Right lobe of liver (tissue), 4 donors: ENCODE data around the gene MAGEB4.

ENCODE experiments used
- POLR2A ChIP-seq: fragments of 450-650 bp; IDR thresholded peaks from one replicate; pipeline ENCODE4 v1.6.1; 2017; ENCODE audit warnings: antibody characterized with exemption, mild to moderate bottlenecking
- TF ChIP-seq, protein P1 (sequence below), 4 donors: fragments of 200-600 bp in 3 of 4; fragments of 450-650 bp in 1 of 4; IDR thresholded peaks; one replicate each; pipeline versions ENCODE4 v1.5.1 to v1.8.0; 2016 to 2022; ENCODE audit warnings: antibody characterized with exemption in 4 of 4, mild to moderate bottlenecking in 2 of 4
- donor health status: DM: no; HTN: no; CAD: no.
- donor health status: DM: no; HTN: no; CAD: no.
- donor health status: DM: no; HTN: yes; CAD: no.

DNA sequence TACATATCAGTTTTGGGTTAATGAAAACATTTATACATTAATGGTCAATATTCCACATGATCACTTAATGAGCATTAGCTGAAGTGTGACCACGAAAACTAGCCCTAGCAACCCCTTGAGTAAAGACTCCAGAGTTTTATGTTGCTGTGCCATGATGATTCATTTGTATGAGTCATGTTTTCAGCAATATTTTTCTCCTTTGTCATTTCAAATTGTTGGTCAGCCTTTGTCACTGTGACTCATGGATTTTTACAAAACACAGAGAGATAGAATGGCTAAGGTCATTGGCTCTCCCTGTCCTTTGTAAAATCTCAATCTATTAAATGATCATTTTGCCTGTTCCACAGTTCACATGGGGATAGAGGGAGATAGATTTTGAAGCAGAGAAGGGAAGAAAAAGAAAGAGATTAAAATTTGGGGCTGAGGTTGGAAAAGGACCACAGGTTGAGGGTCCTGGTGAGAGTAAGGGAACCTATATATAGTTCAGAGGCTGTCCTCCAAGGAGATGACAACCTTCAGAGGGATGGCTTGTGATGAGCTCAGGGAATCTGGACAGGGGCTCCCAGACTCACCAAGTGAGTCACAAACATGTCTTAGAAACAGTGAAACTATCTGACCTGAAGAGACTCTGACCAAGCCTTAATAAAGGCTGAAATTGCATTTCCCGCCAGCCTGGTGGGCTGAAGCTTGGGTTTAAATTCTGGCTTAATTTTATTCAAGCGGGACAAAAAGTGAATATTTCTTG, 41.8 kb downstream of the MAGEB4 start:
- TF ChIP-seq POLR2A: no peak
- TF ChIP-seq, protein P1, sequence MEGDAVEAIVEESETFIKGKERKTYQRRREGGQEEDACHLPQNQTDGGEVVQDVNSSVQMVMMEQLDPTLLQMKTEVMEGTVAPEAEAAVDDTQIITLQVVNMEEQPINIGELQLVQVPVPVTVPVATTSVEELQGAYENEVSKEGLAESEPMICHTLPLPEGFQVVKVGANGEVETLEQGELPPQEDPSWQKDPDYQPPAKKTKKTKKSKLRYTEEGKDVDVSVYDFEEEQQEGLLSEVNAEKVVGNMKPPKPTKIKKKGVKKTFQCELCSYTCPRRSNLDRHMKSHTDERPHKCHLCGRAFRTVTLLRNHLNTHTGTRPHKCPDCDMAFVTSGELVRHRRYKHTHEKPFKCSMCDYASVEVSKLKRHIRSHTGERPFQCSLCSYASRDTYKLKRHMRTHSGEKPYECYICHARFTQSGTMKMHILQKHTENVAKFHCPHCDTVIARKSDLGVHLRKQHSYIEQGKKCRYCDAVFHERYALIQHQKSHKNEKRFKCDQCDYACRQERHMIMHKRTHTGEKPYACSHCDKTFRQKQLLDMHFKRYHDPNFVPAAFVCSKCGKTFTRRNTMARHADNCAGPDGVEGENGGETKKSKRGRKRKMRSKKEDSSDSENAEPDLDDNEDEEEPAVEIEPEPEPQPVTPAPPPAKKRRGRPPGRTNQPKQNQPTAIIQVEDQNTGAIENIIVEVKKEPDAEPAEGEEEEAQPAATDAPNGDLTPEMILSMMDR (IDR thresholded peaks at IDR 0.05): no peak
